ENCODE results near the gene UGT2A2.
"Not testable (repeated sequence)": the region's sequence is repeated elsewhere in the genome, so short reads cannot be mapped to it uniquely, and the experiment has no call there.

UGT2A2 gene

DNA sequence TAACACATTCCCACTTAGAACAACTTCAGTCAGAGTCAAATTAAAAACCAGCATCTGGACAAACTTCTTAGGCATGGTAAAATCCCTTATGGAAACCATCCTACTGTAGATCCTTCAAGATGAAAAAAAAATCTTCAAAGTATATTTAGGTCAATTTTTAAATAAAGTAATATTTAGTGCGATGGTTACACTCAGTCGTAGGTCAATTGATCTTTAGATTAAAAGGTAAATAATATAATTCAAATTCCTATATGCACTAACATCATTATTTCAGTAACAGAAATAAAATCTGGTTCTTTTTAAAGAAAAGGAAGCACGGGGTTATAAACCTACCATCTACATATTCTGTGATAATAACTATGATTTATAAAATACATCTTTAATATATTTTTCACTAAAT lies at the start of gene UGT2A2:
TSS of gene UGT2A2 (minus strand) at position 101 of the 400 bp plus-strand sequence. CDS start at position 99, 2 bp downstream.
- Mint-ChIP-seq H3K27me3 (peaks cover 4% of the 10 kb centered on the region), H3K27ac (no peak within 1 kb of the TSS), H3K9me3 (no peaks in the 10 kb centered on the region), H3K36me3 (ENCODE audit: low read depth) (no peaks in the 10 kb centered on the region), H3K4me1 (ENCODE audit: low read depth) (no peaks in the 10 kb centered on the region), H3K4me3 (no peak within 1 kb of the TSS)

DNA sequence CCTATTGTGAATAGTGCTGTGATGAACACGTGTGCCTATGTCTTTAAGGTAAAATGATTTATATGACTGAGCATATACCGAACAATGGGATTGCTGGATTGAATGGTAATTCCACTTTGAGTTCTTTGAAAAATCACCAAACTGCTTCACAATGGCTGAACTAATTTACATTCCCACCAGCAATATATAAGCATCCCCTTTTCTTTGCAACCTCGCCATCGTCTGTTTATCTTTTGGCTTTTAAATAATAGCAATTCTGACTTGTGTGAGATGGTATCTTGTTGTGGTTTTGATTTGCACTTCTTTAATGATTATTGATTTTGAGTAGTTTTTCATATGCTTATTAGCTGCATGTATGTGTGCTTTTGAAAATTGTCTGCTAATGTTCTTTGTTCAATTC lies 45.4 kb upstream of the UGT2A2 start:
- Mint-ChIP-seq H3K27ac (no peak overlapping the region), H3K36me3 (ENCODE audit: low read depth) (no peaks in the 10 kb centered on the region), H3K9me3 (no peaks in the 10 kb centered on the region), H3K4me1 (ENCODE audit: low read depth) (no peaks in the 10 kb centered on the region), H3K27me3 (no peaks in the 10 kb centered on the region), H3K4me3 (no peak overlapping the region)

- Mint-ChIP-seq H3K27me3 (peaks cover 5% of the 10 kb centered on the region), H3K4me1 (ENCODE audit: low read depth) (no peaks in the 10 kb centered on the region), H3K27ac (no peak overlapping the region), H3K4me3 (no peak overlapping the region), H3K9me3 (no peaks in the 10 kb centered on the region), H3K36me3 (ENCODE audit: low read depth) (no peaks in the 10 kb centered on the region)
These were observed 29.2 kb upstream of the UGT2A2 start for GRCh38 chr4:69668680-69669079.

- not testable (repeated sequence) for H3K4me1 Mint-ChIP-seq (ENCODE audit: low read depth); H3K27ac Mint-ChIP-seq; H3K27me3 Mint-ChIP-seq; H3K4me3 Mint-ChIP-seq; H3K9me3 Mint-ChIP-seq; H3K36me3 Mint-ChIP-seq (ENCODE audit: low read depth)
These were observed 24.6 kb upstream of the UGT2A2 start for GRCh38 chr4:69664009-69664408.

- H3K27ac Mint-ChIP-seq; H3K9me3 Mint-ChIP-seq; H3K27me3 Mint-ChIP-seq; H3K4me3 Mint-ChIP-seq; H3K36me3 Mint-ChIP-seq (ENCODE audit: low read depth); H3K4me1 Mint-ChIP-seq (ENCODE audit: low read depth): not testable (repeated sequence)
These were observed 21.8 kb upstream of the UGT2A2 start for GRCh38 chr4:69661130-69661803.

DNA sequence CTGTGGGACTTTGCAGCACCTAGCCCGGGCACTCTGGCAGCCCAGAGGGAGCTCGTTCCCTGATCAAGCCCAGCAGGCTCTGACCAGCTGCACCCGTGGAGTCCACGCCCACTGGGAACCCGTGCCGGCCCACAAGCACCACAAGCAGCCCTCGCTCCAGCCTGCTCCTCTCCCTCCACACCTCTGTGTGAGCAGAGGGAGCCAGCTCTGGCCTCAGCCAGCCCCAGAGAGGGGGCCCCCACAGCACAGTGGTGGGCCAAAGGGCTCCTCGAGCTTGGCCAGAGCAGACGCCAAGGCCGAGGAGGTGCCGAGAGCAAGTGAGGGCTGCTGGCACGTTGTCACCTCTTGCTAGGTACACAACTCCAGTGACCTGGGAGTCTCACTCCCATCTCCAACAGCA lies 18.7 kb upstream of the UGT2A2 start:
- Mint-ChIP-seq H3K9me3 (peaks cover 6% of the 10 kb centered on the region), H3K4me3 (no peak overlapping the region), H3K4me1 (ENCODE audit: low read depth) (no peaks in the 10 kb centered on the region), H3K36me3 (ENCODE audit: low read depth) (no peaks in the 10 kb centered on the region), H3K27ac (no peak overlapping the region), H3K27me3 (no peaks in the 10 kb centered on the region)

DNA sequence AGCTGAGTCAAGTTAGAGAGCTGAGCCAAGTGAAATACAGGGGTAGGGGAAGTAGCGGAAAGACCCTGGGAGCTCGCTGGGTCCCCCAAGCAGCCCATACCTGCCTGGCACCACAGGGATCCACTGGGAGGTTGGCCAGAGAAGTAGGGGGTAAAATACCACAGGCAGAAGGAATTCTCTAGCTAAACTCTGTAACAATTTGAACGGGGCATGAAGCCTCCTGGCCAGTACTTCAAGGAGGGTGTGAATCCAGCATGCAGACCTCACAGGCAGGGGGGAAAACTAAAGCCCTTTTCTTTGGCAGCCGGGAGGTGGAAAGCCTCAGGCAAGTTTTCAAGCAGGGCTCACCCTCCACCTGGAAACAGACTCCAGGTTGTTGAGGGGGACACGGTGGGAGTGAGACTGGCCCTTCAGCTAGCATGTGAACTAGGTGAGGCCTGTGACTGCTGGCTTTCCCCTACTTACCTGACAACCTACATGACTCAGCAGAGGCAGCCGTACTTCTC lies 17.3 kb upstream of the UGT2A2 start:
- H3K27me3 Mint-ChIP-seq, result peaks cover 3% of the 10 kb centered on the region
- no peak overlapping the region for H3K27ac Mint-ChIP-seq
- no peaks in the 10 kb centered on the region for H3K9me3 Mint-ChIP-seq
- H3K4me1 Mint-ChIP-seq (ENCODE audit: low read depth), result no peaks in the 10 kb centered on the region
- H3K36me3 Mint-ChIP-seq (ENCODE audit: low read depth), result no peaks in the 10 kb centered on the region
- no peak overlapping the region for H3K4me3 Mint-ChIP-seq

GRCh38 chr4:69653147-69653546 lies 13.7 kb upstream of the UGT2A2 start, which contains the start of gene UGT2A1:
Gene UGT2A1 (minus strand): TSS chr4:69653247. CDS start chr4:69647644, 5,603 bp downstream.
- H3K27me3 Mint-ChIP-seq, result peaks cover 3% of the 10 kb centered on the region

GRCh38 chr4:69650872-69651271 lies 11.4 kb upstream of the UGT2A2 start:
- H3K4me3 Mint-ChIP-seq, result no peak overlapping the region
- H3K4me1 Mint-ChIP-seq (ENCODE audit: low read depth), result no peaks in the 10 kb centered on the region
- no peaks in the 10 kb centered on the region for H3K9me3 Mint-ChIP-seq

More at GRCh38 chr4:69653147-69653546, 13.7 kb upstream of the UGT2A2 start, which contains the start of gene UGT2A1:
- H3K27ac Mint-ChIP-seq, result no peak within 1 kb of the TSS
- H3K36me3 Mint-ChIP-seq (ENCODE audit: low read depth), result no peaks in the 10 kb centered on the region
- no peaks in the 10 kb centered on the region for H3K9me3 Mint-ChIP-seq
- H3K4me1 Mint-ChIP-seq (ENCODE audit: low read depth), result no peaks in the 10 kb centered on the region
- H3K4me3 Mint-ChIP-seq, result no peak within 1 kb of the TSS

DNA sequence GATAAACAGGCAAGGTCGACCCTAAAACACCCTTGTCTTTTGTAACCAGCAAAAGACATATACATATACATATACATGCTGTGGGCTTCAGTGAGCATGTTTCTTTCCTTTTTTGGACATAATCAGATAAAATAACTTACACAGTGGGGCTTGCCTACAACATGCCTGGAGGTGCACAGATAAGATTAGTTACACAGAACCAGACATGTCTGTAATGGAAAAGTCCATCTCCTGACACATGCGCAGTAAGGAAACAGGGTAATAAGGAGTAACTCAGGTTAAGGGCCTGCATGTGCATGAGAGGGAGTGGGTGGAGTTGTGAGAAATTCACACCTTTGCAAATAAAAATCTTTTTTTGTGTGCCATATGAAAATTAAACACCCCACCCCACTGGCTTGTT lies 10.2 kb upstream of the UGT2A2 start:
- H3K9me3 Mint-ChIP-seq, result no peaks in the 10 kb centered on the region
- no peak overlapping the region for H3K4me3 Mint-ChIP-seq
- no peaks in the 10 kb centered on the region for H3K4me1 Mint-ChIP-seq (ENCODE audit: low read depth)
- no peak overlapping the region for H3K27ac Mint-ChIP-seq
- H3K27me3 Mint-ChIP-seq, result peaks cover 3% of the 10 kb centered on the region
- H3K36me3 Mint-ChIP-seq (ENCODE audit: low read depth), result no peaks in the 10 kb centered on the region

More at GRCh38 chr4:69650872-69651271, 11.4 kb upstream of the UGT2A2 start:
- Mint-ChIP-seq H3K27me3 (peaks cover 3% of the 10 kb centered on the region), H3K27ac (no peak overlapping the region), H3K36me3 (ENCODE audit: low read depth) (no peaks in the 10 kb centered on the region)

DNA sequence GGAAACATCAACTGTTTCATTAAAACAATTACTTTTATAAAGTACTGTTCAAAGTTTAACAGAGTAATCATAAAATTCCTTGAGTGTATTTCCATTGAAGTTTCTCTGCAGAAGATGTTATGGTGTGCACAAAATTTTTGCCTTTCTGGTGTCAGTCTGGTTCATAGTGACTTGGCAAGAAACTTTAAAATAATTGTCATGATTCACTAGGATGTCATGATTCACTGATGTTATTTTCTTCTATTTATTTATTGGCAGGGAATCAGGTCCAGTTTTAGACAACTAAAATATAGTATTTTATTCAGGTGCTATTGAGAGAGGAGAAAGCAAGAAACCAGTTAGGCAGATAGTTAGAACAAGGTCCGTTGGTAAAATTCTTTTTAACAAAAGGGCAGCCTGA lies 9.8 kb upstream of the UGT2A2 start:
- Mint-ChIP-seq H3K27me3 (peaks cover 3% of the 10 kb centered on the region), H3K27ac (no peak overlapping the region), H3K9me3 (no peaks in the 10 kb centered on the region), H3K4me1 (ENCODE audit: low read depth) (no peaks in the 10 kb centered on the region), H3K36me3 (ENCODE audit: low read depth) (no peaks in the 10 kb centered on the region), H3K4me3 (no peak overlapping the region)

- Mint-ChIP-seq H3K36me3 (ENCODE audit: low read depth) (no peaks in the 10 kb centered on the region), H3K9me3 (no peaks in the 10 kb centered on the region), H3K27me3 (peaks cover 4% of the 10 kb centered on the region), H3K4me1 (ENCODE audit: low read depth) (no peaks in the 10 kb centered on the region), H3K4me3 (no peak overlapping the region), H3K27ac (no peak overlapping the region)
These were observed 3.5 kb upstream of the UGT2A2 start for GRCh38 chr4:69642961-69643360.

GRCh38 chr4:69640289-69640688 lies 847 bp upstream of the UGT2A2 start:
- Mint-ChIP-seq H3K27ac (no peak overlapping the region), H3K36me3 (ENCODE audit: low read depth) (no peaks in the 10 kb centered on the region), H3K4me1 (ENCODE audit: low read depth) (no peaks in the 10 kb centered on the region), H3K27me3 (peaks cover 4% of the 10 kb centered on the region), H3K4me3 (no peak overlapping the region), H3K9me3 (no peaks in the 10 kb centered on the region)

DNA sequence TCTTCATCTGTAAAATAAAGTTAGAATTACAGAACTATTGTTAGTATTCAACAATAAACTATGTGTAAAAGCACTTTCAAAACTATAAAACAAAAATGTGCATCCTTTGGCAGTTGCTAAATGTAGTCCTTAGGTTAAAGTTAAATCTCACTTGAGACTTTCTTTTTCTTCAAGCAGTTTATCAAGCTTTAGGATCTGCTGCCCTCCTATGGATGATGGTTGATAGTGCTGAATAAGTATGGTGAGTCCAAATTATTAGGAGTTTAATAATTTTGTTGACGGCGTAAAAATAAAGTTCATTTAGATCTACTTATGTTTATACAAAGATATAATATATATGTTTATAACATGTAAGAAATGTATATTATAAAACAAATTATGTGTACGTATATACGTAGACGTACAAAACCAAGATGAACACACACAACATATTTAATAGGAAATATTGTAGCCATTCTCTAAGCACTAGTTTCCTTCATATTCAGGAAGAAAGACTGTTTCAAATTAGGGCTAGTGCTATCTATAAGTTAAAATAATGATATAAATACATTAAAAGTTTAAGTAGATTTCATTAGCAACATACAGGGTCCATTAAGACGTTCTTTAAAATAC lies 22.3 kb downstream of the UGT2A2 start:
- peaks cover 4% of the 10 kb centered on the region for H3K27me3 Mint-ChIP-seq
- no peak overlapping the region for H3K27ac Mint-ChIP-seq
- peaks cover 3% of the 10 kb centered on the region for H3K9me3 Mint-ChIP-seq
- no peaks in the 10 kb centered on the region for H3K36me3 Mint-ChIP-seq (ENCODE audit: low read depth)
- no peaks in the 10 kb centered on the region for H3K4me1 Mint-ChIP-seq (ENCODE audit: low read depth)
- no peak overlapping the region for H3K4me3 Mint-ChIP-seq

DNA sequence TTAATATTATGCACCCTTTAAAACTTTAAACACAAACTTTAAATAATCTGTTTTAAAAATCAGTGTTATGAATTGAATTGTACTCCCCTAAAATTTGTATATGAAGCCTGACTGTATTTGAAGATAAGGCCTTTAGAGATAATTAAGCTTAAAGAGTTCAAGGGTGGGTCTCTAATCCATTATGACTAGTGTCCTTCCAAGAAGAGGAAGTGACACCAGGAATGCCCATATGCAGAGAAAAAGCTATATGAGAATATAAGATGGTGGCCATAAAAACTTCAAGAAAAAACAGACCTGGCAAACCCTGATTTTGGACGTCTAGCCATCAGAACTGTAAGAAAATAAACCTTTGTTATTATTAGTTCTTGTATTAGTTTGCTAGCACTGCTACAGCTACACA lies 29.0 kb downstream of the UGT2A2 start:
- Mint-ChIP-seq H3K27ac (no peak overlapping the region), H3K9me3 (no peaks in the 10 kb centered on the region), H3K4me1 (ENCODE audit: low read depth) (no peaks in the 10 kb centered on the region), H3K36me3 (ENCODE audit: low read depth) (no peaks in the 10 kb centered on the region), H3K4me3 (no peak overlapping the region), H3K27me3 (no peaks in the 10 kb centered on the region)

DNA sequence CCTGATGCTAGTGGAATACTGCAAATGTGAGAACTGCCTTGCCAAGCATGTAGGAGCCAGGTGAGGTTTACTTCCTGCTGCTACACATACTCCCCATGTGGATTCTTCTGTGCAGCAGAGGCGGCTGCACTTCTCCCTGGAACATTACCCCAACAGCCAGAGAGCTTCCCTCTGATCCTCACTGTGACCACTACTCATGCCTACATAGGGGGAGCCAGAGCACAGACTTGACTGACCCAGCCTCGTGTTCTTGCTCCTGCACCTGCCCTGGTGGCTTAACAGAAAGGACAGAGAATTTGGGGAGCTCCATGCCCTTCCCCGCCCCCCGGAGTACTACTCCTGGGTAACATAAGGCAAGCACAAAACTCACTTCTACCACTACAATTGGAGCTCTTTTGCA lies 38.4 kb downstream of the UGT2A2 start:
- H3K4me3 Mint-ChIP-seq, result no peak overlapping the region
- no peaks in the 10 kb centered on the region for H3K27me3 Mint-ChIP-seq
- H3K36me3 Mint-ChIP-seq (ENCODE audit: low read depth), result no peaks in the 10 kb centered on the region
- H3K9me3 Mint-ChIP-seq, result no peaks in the 10 kb centered on the region
- no peak overlapping the region for H3K27ac Mint-ChIP-seq
- no peaks in the 10 kb centered on the region for H3K4me1 Mint-ChIP-seq (ENCODE audit: low read depth)
